Measurements from ENCODE around the gene MREG. TPM values are rescaled to one million over a fixed set of nuclear protein-coding genes. Genes with fewer than 3 reads are reported as not detected.

MREG gene
- total and polyA plus RNA-seq, 4 donors: 0.87 to 3.1 (median 2.7) TPM

DNA sequence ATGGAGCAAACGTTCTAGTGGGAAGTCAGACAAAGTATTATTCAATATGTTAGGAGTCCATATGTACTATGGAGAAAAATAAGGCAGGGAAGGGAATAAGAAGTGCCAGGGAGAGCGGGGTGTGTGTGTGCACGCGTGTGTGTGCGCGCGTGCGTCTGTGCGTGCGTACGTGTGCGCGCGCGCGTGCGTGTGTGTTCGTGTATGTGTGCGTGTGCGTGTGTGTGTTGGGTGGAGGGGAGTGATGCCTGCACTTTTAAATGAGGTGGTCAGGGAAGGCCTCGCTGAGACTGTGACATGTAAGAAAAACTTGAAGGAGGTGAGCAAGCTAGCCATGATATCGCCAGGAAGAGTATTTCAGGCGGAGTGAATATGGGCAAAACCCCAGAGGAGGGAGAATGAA is 1.6 kb upstream of the MREG start:
- WGBS: 94% methylated on average over 23 of the region's 23 CpGs
- no peaks in the 10 kb centered on the region for H3K9me3 ChIP-seq (ENCODE audit: control insufficient read depth in 4 of 4, low read length in 3 of 4)
- no peak for DNase-seq (ENCODE audit: low spot score)
- peaks cover 5 to 22% (median 14%) of the 10 kb centered on the region in 4 donors for H3K4me1 ChIP-seq (ENCODE audit: control insufficient read depth in 4 of 4, insufficient read depth in 4 of 4, low read length in 3 of 4)
- no peaks in the 10 kb centered on the region for H3K27me3 ChIP-seq (ENCODE audit: control insufficient read depth in 4 of 4, insufficient read depth in 4 of 4, low read length in 3 of 4)
- no peak overlapping the region for H3K9ac ChIP-seq (ENCODE audit: low read depth in 1 of 2, low read length in 2 of 2)
- H3K36me3 ChIP-seq (ENCODE audit: control insufficient read depth in 4 of 4, insufficient read depth in 3 of 4, low read depth in 1 of 4, low read length in 3 of 4): peaks cover 0 to 10% (median 5%) of the 10 kb centered on the region in 4 donors
- H3K4me3 ChIP-seq (ENCODE audit: low read depth in 1 of 3, low read length in 3 of 3): no peak overlapping the region
- no peak for TF ChIP-seq RXRA (IDR thresholded peaks at IDR 0.05)
- H3K27ac ChIP-seq (ENCODE audit: low read depth in 1 of 2, low read length in 2 of 2): no peak overlapping the region

DNA sequence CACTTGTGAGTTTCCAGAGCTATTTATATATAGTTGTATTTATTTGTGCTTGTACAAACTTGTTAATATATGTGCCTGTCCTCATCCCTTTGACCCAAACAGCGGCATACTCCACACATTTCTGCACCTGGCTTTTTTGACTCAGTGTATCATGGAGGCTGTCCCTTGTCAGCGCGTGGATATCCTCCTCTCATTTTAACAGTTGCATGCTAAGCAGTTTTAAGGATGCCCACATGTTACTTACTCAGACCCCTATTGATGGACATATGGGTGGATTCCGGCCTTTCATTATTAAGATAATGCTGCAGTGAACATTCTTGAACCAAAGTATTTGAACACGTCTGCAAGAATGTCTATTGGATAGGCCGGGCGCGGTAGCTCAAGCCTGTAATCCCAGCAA is 655 bp upstream of the MREG start:
- Histone ChIP-seq H3K27me3 (ENCODE audit: control insufficient read depth in 4 of 4, insufficient read depth in 4 of 4, low read length in 3 of 4) (no peaks in the 10 kb centered on the region), H3K27ac (ENCODE audit: low read depth in 1 of 2, low read length in 2 of 2) (no peak overlapping the region), H3K9ac (ENCODE audit: low read depth in 1 of 2, low read length in 2 of 2) (no peak overlapping the region), H3K4me1 (ENCODE audit: control insufficient read depth in 4 of 4, insufficient read depth in 4 of 4, low read length in 3 of 4) (peaks cover 5 to 22% (median 14%) of the 10 kb centered on the region in 4 donors), H3K9me3 (ENCODE audit: control insufficient read depth in 4 of 4, low read length in 3 of 4) (no peaks in the 10 kb centered on the region), H3K36me3 (ENCODE audit: control insufficient read depth in 4 of 4, insufficient read depth in 3 of 4, low read depth in 1 of 4, low read length in 3 of 4) (peaks cover 0 to 8% (median 5%) of the 10 kb centered on the region in 4 donors), H3K4me3 (ENCODE audit: low read depth in 1 of 3, low read length in 3 of 3) (no peak overlapping the region)
- WGBS: 93% methylated on average over 8 of the region's 8 CpGs
- TF ChIP-seq, protein P1, sequence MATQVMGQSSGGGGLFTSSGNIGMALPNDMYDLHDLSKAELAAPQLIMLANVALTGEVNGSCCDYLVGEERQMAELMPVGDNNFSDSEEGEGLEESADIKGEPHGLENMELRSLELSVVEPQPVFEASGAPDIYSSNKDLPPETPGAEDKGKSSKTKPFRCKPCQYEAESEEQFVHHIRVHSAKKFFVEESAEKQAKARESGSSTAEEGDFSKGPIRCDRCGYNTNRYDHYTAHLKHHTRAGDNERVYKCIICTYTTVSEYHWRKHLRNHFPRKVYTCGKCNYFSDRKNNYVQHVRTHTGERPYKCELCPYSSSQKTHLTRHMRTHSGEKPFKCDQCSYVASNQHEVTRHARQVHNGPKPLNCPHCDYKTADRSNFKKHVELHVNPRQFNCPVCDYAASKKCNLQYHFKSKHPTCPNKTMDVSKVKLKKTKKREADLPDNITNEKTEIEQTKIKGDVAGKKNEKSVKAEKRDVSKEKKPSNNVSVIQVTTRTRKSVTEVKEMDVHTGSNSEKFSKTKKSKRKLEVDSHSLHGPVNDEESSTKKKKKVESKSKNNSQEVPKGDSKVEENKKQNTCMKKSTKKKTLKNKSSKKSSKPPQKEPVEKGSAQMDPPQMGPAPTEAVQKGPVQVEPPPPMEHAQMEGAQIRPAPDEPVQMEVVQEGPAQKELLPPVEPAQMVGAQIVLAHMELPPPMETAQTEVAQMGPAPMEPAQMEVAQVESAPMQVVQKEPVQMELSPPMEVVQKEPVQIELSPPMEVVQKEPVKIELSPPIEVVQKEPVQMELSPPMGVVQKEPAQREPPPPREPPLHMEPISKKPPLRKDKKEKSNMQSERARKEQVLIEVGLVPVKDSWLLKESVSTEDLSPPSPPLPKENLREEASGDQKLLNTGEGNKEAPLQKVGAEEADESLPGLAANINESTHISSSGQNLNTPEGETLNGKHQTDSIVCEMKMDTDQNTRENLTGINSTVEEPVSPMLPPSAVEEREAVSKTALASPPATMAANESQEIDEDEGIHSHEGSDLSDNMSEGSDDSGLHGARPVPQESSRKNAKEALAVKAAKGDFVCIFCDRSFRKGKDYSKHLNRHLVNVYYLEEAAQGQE (IDR thresholded peaks at IDR 0.05): no peak
- TF ChIP-seq SP1 (IDR thresholded peaks at IDR 0.05) (no peak), RAD21 (IDR thresholded peaks at IDR 0.05) (no peak), HNF4G (IDR thresholded peaks at IDR 0.05) (no peak), FOXA2 (IDR thresholded peaks at IDR 0.05) (no peak), TAF1 (conservative IDR thresholded peaks at IDR 0.05) (no peak), FOXA1 (IDR thresholded peaks at IDR 0.05) (no peak), EGR1 (IDR thresholded peaks at IDR 0.05; ENCODE audit: low read depth in 2 of 2) (no peak), HNF4A (conservative IDR thresholded peaks at IDR 0.05) (no peak), YY1 (IDR thresholded peaks at IDR 0.05) (no peak), GABPA (IDR thresholded peaks at IDR 0.05 in 1 of 2, conservative IDR thresholded peaks at IDR 0.05 in 1 of 2) (no peak), NR2F2 (IDR thresholded peaks at IDR 0.05) (no peak), JUND (IDR thresholded peaks at IDR 0.05) (no peak)
- TF ChIP-seq, protein P2, sequence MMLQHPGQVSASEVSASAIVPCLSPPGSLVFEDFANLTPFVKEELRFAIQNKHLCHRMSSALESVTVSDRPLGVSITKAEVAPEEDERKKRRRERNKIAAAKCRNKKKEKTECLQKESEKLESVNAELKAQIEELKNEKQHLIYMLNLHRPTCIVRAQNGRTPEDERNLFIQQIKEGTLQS (IDR thresholded peaks at IDR 0.05): no peak
- TF ChIP-seq, protein P3, sequence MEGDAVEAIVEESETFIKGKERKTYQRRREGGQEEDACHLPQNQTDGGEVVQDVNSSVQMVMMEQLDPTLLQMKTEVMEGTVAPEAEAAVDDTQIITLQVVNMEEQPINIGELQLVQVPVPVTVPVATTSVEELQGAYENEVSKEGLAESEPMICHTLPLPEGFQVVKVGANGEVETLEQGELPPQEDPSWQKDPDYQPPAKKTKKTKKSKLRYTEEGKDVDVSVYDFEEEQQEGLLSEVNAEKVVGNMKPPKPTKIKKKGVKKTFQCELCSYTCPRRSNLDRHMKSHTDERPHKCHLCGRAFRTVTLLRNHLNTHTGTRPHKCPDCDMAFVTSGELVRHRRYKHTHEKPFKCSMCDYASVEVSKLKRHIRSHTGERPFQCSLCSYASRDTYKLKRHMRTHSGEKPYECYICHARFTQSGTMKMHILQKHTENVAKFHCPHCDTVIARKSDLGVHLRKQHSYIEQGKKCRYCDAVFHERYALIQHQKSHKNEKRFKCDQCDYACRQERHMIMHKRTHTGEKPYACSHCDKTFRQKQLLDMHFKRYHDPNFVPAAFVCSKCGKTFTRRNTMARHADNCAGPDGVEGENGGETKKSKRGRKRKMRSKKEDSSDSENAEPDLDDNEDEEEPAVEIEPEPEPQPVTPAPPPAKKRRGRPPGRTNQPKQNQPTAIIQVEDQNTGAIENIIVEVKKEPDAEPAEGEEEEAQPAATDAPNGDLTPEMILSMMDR (IDR thresholded peaks at IDR 0.05; ENCODE audit: low read depth, low read length, missing input control): no peak
- DNase-seq (ENCODE audit: low spot score): no peak

Measured in liver (tissue), 9 donors.